Esophagus squamous epithelium (tissue), 5 donors: ENCODE data around the gene PMEL. TPM values are rescaled to one million over a fixed set of nuclear protein-coding genes. Genes with fewer than 3 reads are reported as not detected.
A peak's percentile ranks its signal among the peaks of the same experiment; 100 is the strongest.
"Not testable (repeated sequence)": the region's sequence is repeated elsewhere in the genome, so short reads cannot be mapped to it uniquely, and the experiment has no call there.

ENCODE experiments used
- DNase-seq: peaks from one replicate; lab custom pipeline; 2025; lab: John Stamatoyannopoulos, UW
- H3K27ac ChIP-seq, 4 donors: fragments of 200-600 bp; sonication (generic); one replicate each; pipeline ENCODE4 v1.5.1; 2016 to 2019; ENCODE audit warnings: mild to moderate bottlenecking in 1 of 4
- H3K27me3 ChIP-seq, 4 donors: fragments of 200-600 bp; sonication (generic); 1 replicate in 3 of 4; 2 replicates in 1 of 4; pipeline versions ENCODE4 v1.5.1 to v1.6.0; 2017 to 2021; ENCODE audit warnings: antibody characterized with exemption in 1 of 4
- H3K36me3 ChIP-seq, 3 donors: fragments of 200-600 bp; sonication (generic); one replicate each; pipeline ENCODE4 v1.5.1; 2016 to 2019
- H3K4me1 ChIP-seq, 3 donors: fragments of 200-600 bp; sonication (generic); one replicate each; pipeline ENCODE4 v1.5.1; 2017 to 2019
- H3K4me3 ChIP-seq, 4 donors: fragments of 200-600 bp; sonication (generic); 1 replicate in 3 of 4; 2 replicates in 1 of 4; pipeline ENCODE4 v1.5.1; 2016 to 2019; ENCODE audit warnings: mild to moderate bottlenecking in 2 of 4, moderate library complexity in 1 of 4
- H3K9me3 ChIP-seq, 3 donors: fragments of 200-600 bp; sonication (generic); one replicate each; pipeline ENCODE4 v1.5.1; 2016 to 2019
- POLR2A ChIP-seq, 4 donors: fragments of 450-650 bp; IDR thresholded peaks; one replicate each; pipeline ENCODE4 v1.6.1; 2017; ENCODE audit warnings: antibody characterized with exemption in 4 of 4, mild to moderate bottlenecking in 4 of 4, moderate library complexity in 3 of 4
- WGBS, 2 donors: methylation state at CpG; one replicate each; pipeline ENCODE4 v1.1.5; 2018; 5-methylcytosine and 5-hydroxymethylcytosine counted together
- intact Hi-C: fragments of 100-400 bp; cut with DNase I; formaldehyde crosslinking; loops from one replicate; pipeline ENCODE4 v1.15.0; 2022
- total RNA-seq, 4 donors: library from RNA; depleted of rRNA; stranded (reverse); fragments of >200 nt; gene quantifications; one replicate each; pipeline ENCODE4 v1.1.0, GENCODE V29; 2016
- TF ChIP-seq, protein P1 (sequence below), 6 experiments: fragments of 450-650 bp in 4 of 6; fragments of 200-600 bp in 2 of 6; sonication (generic) in 2 of 6; IDR thresholded peaks; one replicate each; pipeline ENCODE4 v1.5.1; 2016 to 2019; ENCODE audit warnings: antibody characterized with exemption in 6 of 6, mild to moderate bottlenecking in 4 of 6, moderate library complexity in 4 of 6
- donor health status: DM: yes; HTN: yes; CAD: no.

Gene PMEL
- total RNA-seq, 4 donors from 2014 or later: 0.48 to 3.4 (median 0.67) TPM

DNA sequence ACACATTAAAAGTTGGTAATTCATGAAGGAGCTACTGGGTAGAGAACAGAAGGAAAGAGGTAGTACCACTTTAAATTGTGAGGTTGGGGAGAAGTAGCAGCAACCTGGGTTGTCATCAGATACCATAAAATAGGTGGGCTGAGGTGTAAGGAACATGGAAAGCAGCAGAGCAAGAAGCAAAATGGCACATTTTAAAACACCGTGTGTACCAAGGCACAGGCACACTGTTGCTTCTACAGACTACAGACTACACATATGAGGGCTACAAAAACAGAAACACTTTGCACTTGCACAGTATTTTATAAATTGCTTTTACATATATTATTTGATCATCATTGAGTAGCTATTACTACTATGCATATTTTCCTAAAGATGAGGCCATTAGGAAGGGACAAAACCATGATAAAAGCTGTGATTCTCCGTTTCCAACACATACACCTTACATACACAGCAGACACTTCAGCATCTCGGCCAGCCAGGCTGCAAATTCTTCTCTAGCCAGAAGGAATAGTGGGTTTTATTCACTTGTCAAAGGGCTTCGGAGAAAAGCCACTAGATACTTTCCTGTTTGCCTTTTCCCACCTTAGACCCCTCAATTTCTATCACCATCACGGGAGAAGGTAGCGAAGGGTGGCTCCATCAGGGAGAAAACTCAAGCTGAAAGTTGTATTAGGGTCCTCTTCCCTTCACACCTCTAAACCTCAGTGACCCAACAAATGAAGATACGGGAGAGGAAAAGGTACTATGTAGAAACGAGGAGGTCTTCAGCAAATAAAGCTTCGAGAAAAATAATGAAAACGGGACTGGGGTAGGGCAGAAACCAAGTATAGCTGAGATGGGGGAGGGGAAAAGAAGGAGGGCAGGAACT is 39.7 kb downstream of the PMEL start:
- Histone ChIP-seq H3K4me1 (peaks cover 22 to 79% (median 40%) of the 10 kb centered on the region in 3 donors), H3K27ac (peak overlapping the region; percentile 92 to 100 (median 97)), H3K27me3 (no peaks in the 10 kb centered on the region), H3K36me3 (peaks cover 0 to 39% (median 0%) of the 10 kb centered on the region in 3 donors), H3K9me3 (no peaks in the 10 kb centered on the region), H3K4me3 (peak overlapping the region; percentile 59 to 95 (median 78))
- no peak for DNase-seq
- WGBS, 2 donors: 7% methylated on average over 10 of the region's 10 CpGs
- intact Hi-C loops: loop anchor here (5.0 kb wide), 1 partner anchor 99 kb away; the partner anchor contains the start of gene DNAJC14
- TF ChIP-seq, protein P1, sequence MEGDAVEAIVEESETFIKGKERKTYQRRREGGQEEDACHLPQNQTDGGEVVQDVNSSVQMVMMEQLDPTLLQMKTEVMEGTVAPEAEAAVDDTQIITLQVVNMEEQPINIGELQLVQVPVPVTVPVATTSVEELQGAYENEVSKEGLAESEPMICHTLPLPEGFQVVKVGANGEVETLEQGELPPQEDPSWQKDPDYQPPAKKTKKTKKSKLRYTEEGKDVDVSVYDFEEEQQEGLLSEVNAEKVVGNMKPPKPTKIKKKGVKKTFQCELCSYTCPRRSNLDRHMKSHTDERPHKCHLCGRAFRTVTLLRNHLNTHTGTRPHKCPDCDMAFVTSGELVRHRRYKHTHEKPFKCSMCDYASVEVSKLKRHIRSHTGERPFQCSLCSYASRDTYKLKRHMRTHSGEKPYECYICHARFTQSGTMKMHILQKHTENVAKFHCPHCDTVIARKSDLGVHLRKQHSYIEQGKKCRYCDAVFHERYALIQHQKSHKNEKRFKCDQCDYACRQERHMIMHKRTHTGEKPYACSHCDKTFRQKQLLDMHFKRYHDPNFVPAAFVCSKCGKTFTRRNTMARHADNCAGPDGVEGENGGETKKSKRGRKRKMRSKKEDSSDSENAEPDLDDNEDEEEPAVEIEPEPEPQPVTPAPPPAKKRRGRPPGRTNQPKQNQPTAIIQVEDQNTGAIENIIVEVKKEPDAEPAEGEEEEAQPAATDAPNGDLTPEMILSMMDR (IDR thresholded peaks at IDR 0.05): no peak
- no peak for TF ChIP-seq POLR2A (IDR thresholded peaks at IDR 0.05)

GRCh38 chr12:55925371-55925770 is 40.5 kb downstream of the PMEL start:
- H3K27me3 ChIP-seq: no peaks in the 10 kb centered on the region
- peaks cover 0 to 45% (median 0%) of the 10 kb centered on the region in 3 donors for H3K36me3 ChIP-seq
- 77 to 79% methylated on average over 4 of the region's 4 CpGs for WGBS, 2 donors
- peak overlapping the region in 1 of 4 donors; percentile 76 for H3K4me3 ChIP-seq
- intact Hi-C loops: loop anchor here (5.0 kb wide), 1 partner anchor 98 kb away; the partner anchor contains the start of gene DNAJC14
- TF ChIP-seq, protein P1 (IDR thresholded peaks at IDR 0.05): no peak
- TF ChIP-seq POLR2A (IDR thresholded peaks at IDR 0.05): no peak
- DNase-seq: no peak
- peaks cover 15 to 79% (median 33%) of the 10 kb centered on the region in 3 donors for H3K4me1 ChIP-seq
- H3K27ac ChIP-seq: peak overlapping the region in 1 of 4 donors; percentile 100
- H3K9me3 ChIP-seq: no peaks in the 10 kb centered on the region

- intact Hi-C loops, H3K4me3 ChIP-seq, DNase-seq, H3K27ac ChIP-seq, H3K27me3 ChIP-seq, H3K9me3 ChIP-seq: not testable (repeated sequence)
- Histone ChIP-seq H3K36me3 (peaks cover 0 to 62% (median 0%) of the 10 kb centered on the region in 3 donors), H3K4me1 (peaks cover 7 to 64% (median 18%) of the 10 kb centered on the region in 3 donors)
- 87 to 90% methylated on average over 9 of the region's 9 CpGs for WGBS, 2 donors
Observed at GRCh38 chr12:55923648-55924047, 42.2 kb downstream of the PMEL start.

DNA sequence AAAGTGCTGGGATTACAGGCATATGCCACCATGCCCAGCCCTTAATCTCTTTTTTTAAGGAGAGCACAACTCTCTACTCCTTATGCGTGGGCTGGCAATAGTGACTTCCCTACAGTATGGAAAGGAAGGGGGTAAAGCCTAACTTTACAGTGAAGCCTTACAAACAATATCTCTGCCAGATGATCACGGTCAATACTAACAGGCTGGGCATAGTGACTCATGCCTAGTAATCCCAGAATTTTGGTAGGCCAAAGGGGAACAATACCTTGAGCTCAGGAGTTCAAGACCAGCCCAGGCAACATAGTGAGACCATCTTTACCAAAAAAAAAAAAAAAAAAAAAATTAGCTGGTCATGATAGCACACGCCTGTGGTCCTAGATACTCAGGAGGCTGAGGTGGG is 43.7 kb downstream of the PMEL start:
- Histone ChIP-seq H3K4me3 (no peak overlapping the region), H3K27ac (no peak overlapping the region), H3K36me3 (peaks cover 0 to 76% (median 0%) of the 10 kb centered on the region in 3 donors), H3K27me3 (no peaks in the 10 kb centered on the region), H3K9me3 (no peaks in the 10 kb centered on the region), H3K4me1 (peaks cover 0 to 55% (median 12%) of the 10 kb centered on the region in 3 donors)
- intact Hi-C loops: no loop called here
- TF ChIP-seq POLR2A (IDR thresholded peaks at IDR 0.05): no peak
- TF ChIP-seq, protein P1 (IDR thresholded peaks at IDR 0.05): no peak
- 68 to 93% methylated on average over 2 to 3 of the region's 3 CpGs for WGBS, 2 donors
- DNase-seq: no peak

DNA sequence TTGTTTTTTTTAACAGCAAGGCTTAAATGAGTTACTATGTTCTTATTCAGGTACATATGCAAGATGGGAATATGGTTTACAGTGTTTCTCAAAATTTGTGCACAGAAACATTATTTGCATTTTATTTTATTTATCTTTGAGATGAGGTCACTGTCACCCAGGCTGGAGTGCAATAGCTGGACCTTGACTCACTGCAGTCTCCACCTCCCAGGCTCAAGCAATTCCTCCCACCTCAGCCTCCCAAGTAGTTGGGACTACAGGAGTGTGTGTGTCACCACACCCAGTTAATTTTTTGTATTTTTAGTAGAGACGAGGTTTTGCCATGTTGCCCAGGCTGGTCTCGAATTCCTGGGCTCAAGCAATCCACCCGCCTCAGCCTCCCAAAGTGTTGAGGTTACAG is 46.8 kb downstream of the PMEL start:
- peaks cover 0 to 57% (median 9%) of the 10 kb centered on the region in 3 donors for H3K4me1 ChIP-seq
- H3K4me3 ChIP-seq, H3K9me3 ChIP-seq, intact Hi-C loops, DNase-seq, H3K27ac ChIP-seq, H3K27me3 ChIP-seq: not testable (repeated sequence)
- 78 to 82% methylated on average over 3 of the region's 3 CpGs for WGBS, 2 donors
- H3K36me3 ChIP-seq: peaks cover 0 to 88% (median 4%) of the 10 kb centered on the region in 3 donors

GRCh38 chr12:55915482-55915859 is 50.4 kb downstream of the PMEL start:
- Histone ChIP-seq H3K27me3 (no peaks in the 10 kb centered on the region), H3K4me1 (peaks cover 0 to 33% (median 9%) of the 10 kb centered on the region in 3 donors), H3K9me3 (no peaks in the 10 kb centered on the region), H3K36me3 (peaks cover 0 to 86% (median 4%) of the 10 kb centered on the region in 3 donors), H3K4me3 (no peak overlapping the region), H3K27ac (peak overlapping the region in 1 of 4 donors; percentile 34)
- TF ChIP-seq, protein P1 (IDR thresholded peaks at IDR 0.05): no peak
- no peak for TF ChIP-seq POLR2A (IDR thresholded peaks at IDR 0.05)
- 48 to 73% methylated on average over 3 of the region's 3 CpGs for WGBS, 2 donors
- intact Hi-C loops: no loop called here
- DNase-seq: no peak
